Jurkat, Clone E6-1 (cell line): Measurements from ENCODE around the gene KCTD4.
"Not testable (repeated sequence)": the region's sequence is repeated elsewhere in the genome, so short reads cannot be mapped to it uniquely, and the experiment has no call there.

Source experiments
- DNase-seq: peaks from one replicate; pipeline ENCODE4 v3.0.0-alpha.2; 2011; ENCODE audit warnings: low read depth, low spot score
- H3K4me3 ChIP-seq: 2 replicates; pipeline ENCODE4 v1.5.1; 2011; ENCODE audit warnings: mild to moderate bottlenecking, low read length, control low read depth, moderate library complexity

The KCTD4 gene

DNA sequence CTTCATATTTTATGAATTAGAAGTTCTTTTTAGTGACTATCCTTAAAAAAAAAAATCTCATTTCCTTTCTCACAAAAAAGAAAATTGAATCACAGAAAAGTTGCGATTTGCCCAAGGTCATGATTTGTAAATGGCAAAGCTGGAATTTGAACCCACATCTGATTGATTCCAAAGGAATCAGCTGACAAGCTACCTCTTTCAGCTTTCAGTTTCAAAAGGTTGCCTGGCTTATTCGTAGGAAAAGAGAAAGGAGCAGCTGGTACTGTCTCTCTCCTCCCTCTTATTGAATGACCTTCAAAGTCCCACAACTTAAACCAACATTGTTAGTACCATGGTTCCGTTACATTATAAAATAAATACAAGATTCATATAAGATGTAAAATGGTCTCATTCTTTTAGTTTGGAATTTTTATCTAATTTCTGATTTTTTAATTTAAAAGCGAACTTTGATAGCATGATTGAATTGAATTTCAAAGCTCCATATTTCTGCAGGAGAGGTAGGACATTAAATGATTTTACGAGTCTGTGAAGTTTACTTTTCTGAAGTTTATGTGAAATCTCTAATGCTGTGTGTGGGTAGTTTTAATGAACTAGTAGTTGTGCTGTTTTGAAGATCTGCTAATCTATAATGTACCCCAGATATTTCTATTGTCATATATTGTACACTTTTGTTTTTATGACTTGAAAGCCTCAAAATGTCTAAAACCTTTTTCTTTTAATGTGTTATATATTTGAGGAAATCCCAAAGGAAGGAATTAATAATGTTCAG lies 18.5 kb upstream of the KCTD4 start:
- no peak for DNase-seq
- H3K4me3 ChIP-seq: no peak overlapping the region

DNA sequence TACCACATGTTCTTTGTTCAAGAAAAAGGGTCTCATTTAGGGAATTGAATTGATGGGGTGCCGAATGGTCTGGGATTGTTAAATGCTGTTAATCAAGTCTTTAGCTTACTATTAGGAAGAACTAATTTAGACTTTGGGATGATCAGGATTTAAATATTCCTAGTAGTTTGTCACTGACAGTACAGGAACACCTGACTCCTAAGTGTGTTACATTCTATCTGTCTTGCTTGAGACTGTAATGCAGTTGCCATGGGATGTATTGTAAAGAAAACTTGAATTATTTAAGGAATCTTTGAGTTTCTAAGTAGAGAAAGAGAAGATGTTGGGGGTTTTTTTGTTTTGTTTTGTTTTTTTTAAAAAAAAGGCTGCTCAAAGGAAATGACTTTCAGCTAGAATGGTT lies 17.8 kb upstream of the KCTD4 start:
- DNase-seq: no peak
- H3K4me3 ChIP-seq: no peak overlapping the region

DNA sequence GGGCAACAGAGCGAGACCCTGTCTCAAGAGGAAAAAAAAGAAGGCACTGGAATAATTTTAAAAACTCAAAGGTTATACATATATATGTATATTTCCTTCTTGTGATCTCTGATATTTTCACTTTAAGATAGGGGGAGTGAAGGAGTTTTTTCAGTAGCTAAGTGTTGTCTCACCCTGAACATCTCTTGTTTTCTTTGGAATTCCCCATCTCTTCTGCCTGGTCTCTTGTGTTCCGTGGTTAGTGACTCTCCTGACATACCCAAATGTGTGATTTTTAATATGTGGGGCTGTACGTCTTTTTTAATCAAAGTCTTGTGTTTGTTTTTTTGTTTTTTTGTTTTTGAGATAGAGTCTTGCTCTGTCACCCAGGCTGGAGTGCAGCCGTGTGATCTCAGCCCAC lies 15.3 kb upstream of the KCTD4 start:
- no peak overlapping the region for H3K4me3 ChIP-seq
- DNase-seq: no peak

DNA sequence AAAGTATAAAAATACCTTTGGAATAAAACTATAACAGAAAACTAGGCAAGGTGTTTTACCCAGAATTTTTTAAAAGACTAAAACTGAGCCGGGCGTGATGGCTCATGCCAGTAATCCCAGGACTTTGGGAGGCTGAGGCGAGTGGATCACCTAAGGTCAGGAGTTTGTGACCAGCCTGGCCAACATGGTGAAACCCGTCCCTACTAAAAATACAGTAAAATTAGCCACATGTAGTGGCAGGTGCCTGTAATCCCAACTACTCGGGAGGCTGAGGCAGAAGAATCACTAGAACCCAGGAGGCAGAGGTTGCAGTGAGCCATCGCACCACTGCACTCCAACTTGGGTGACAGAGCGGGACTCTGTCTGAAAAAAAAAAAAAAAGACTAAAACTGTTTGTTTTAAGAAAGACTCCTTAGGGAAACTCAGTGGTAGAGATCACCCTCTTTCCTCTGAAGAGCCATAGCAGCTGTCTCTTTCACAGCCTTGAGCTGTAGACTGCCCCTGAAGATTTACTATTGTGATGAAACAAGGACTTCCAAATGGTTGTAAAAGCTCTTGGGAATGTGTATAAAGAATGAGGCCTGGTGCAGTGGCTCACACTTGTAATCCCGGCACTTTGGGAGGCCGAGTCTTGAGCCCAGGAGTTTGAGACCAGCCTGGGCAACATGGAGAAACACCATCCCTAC lies 14.7 kb upstream of the KCTD4 start:
- H3K4me3 ChIP-seq: no peak overlapping the region
- DNase-seq: no peak

DNA sequence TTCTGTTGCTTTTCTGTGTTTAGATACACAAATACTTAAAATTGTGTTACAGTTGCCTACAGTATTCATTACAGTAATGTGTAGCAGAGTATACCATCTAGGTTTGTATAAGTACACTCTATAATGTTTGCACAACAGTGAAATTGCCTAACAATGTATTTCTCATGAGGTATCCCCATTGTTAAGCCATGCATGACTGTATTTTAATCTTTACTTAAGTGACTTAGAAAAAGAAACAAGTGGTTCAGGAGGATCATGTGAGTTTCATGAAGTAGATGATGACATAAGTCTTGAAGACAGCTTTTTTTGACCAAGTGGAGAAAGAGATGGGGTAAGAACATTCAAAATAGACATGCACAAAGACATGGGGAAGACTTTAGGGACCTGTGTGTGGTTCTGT lies 8.4 kb upstream of the KCTD4 start:
- no peak overlapping the region for H3K4me3 ChIP-seq
- DNase-seq: no peak

DNA sequence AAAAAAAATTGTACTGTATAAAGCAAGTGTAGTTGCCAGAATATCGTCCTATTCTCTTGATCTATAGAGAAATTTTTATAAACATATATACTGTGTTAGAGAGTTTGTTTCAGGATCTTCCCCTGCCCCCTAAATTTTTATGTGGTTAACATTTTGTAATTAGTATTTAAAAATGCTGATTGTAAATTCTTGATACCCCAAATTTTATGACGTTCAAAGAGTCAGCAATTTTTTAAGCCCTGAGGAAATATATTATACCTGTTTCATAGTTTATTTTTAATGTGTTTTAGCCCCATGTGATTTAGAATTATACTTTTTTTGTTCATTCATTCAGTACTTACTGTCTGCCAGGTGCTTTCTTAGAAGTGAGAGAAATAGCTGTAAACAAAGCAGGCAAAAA lies 7.3 kb upstream of the KCTD4 start:
- no peak for DNase-seq
- no peak overlapping the region for H3K4me3 ChIP-seq

DNA sequence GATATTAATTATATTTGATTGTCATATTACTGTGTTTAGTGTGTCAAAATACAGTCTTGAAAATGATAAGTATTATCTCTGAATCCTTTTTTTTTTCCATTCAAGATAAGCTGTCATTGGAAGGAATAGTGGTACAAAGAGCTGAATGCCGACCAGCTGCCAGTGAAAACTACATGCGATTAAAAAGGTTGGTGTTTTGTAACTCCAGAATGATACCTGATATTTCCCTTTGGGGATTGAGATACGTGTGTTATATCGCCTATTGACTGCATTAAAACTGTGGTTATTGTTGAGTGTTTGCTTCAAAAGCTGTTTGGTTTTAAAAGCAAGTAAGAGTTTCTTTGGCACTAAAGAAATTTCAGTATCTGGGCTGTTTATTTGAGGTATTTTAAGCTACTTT lies 6.5 kb upstream of the KCTD4 start:
- no peak for DNase-seq
- no peak overlapping the region for H3K4me3 ChIP-seq

DNA sequence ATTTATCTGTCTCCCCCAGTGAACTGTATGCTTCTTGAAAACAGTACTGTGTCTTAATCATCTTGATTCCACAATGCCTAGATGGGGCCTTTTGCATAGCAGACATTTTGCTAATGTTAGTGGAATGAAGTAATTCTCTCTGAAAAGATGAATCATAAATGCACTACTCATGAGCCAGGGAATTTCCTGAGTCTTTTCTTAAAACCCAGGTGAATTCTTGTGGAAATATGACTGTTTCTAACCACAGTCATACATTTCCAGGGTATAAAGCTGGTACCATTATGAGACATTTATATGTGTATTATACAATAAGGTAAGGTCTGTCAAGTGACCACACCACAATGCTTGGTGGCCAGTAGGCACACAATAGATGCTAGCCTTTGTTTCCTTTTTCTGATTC lies 5.5 kb upstream of the KCTD4 start:
- H3K4me3 ChIP-seq: no peak overlapping the region
- DNase-seq: no peak

DNA sequence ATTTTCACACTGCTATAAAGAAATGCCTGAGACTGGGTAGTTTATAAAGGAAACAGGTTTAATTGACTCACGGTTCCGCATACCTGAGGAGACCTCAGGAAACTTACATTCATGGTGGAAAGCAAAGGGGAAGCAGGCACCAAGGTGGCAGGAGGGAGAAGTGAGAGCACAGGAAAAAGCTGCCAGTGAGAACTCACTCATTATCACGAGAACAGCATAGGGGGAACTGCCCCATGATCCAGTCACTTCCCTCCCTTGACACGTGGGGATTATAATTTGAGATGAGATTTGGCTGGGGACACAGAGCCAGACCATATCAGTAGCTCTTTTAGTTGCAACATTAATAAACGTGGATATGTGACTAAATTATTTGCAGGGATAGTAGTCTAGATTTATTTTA lies 4.3 kb upstream of the KCTD4 start:
- no peak overlapping the region for H3K4me3 ChIP-seq
- no peak for DNase-seq

DNA sequence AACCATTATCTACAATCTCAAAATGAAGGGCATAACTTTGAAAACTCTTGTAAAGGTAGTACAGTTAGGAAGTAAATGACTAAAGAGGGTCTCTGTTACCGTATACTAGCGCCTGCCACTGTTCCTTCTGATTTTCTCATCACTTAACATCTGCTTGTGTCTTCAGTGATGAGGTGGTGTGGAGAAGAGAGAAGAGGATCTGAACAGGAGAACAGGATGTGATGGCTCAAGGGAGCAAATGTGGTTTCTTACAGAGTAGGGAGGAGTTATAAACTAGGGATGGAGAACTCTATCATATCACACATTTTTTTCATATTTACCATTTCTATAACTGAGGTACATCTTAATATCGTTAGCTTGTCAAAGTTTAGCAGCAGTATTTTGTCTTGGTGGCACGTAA lies 1.1 kb downstream of the KCTD4 start:
- DNase-seq: no peak
- H3K4me3 ChIP-seq: no peak overlapping the region

DNA sequence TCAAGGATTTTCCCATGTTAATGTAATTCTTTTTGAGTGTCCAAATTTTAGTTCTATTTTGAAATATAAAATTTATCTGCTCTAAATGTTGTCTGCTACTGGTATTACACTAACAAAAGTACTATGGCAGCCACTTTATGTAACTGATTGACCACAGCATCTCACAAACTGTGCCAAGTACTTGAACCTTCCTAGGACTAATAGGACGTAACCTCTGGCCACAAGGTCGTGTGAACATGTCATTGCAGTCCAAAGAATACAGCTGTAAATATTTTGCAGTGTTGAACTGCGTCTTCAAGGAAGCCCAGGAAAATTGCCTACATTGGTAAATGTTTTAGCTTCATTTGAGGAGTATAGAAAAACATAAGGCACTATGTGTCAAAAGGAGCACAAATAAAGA lies 1.9 kb downstream of the KCTD4 start:
- H3K4me3 ChIP-seq: no peak overlapping the region
- DNase-seq: no peak

DNA sequence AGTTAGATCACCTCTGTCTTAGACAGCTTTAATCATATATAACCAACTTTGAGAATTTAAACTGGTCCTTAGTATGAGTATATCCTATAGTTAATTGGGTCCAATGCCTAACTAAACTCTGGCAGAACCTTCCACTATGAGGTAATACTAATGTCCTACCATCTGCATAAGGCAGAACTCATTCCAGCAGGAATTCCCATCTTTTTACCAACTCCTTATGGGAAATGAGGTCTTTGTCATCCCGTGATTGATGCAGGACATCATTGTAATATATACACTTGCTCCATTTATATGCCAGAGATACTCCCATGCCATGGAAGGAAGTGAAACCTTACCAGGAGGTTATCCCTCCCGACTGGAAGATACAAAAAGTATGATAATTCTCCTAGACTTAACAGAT lies 2.8 kb downstream of the KCTD4 start:
- no peak overlapping the region for H3K4me3 ChIP-seq
- no peak for DNase-seq

DNA sequence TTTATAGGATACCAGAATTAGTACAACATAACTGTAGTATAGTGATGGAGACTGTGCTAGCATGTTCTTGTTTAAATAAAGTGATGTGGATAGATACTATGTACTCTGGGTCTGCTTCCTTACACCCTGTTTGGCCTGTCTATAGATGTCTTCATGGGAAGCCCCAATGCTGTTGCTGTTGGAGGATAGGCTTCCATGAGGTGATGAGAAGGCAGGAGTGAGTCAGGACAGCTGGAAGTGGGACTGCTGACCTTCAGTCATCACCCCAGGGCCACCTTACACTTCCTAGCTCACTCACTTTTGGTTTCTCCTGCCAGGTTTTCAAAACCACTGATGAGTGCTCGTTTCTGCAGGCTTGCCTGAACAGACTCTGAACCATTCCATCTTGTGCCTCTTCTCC lies 4.2 kb downstream of the KCTD4 start:
- no peak overlapping the region for H3K4me3 ChIP-seq
- DNase-seq: no peak

DNA sequence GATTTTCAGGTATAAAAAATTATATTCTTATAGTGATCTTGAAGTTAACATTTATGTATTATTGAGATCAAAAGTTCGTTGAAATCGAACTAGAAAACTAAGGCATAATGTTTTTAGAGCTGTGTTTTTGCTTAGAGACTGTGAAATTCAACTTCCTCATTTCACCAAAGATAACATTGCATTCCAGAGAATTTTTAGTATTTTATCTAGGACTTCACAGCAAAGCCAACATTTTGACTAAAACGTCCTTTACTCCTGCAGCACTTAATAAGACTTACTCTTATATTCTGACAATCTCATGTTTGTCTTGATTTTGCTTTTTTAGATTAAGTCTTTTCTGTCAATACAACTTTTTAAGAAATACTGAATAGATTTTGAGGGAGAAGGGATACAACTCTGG lies 4.7 kb downstream of the KCTD4 start:
- no peak for DNase-seq
- no peak overlapping the region for H3K4me3 ChIP-seq

DNA sequence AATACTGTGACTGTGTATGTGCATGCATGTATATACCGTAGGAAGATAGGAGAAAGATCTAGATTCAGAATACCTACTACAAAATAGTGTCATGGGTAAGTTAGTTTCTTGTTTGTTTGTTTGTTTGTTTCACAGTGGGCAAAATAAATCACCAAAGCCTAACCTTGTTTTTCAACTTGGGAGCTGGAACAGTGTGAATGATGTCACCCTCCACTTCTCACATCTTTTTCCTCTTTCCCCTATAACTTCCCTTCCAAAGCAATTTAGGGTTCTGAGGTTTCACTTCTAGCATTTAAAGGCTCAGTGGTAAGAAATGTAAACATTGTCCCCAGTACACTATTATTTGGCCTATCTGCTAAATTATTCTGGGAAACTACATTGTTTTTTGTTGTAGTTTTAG lies 5.4 kb downstream of the KCTD4 start:
- H3K4me3 ChIP-seq: no peak overlapping the region
- no peak for DNase-seq

DNA sequence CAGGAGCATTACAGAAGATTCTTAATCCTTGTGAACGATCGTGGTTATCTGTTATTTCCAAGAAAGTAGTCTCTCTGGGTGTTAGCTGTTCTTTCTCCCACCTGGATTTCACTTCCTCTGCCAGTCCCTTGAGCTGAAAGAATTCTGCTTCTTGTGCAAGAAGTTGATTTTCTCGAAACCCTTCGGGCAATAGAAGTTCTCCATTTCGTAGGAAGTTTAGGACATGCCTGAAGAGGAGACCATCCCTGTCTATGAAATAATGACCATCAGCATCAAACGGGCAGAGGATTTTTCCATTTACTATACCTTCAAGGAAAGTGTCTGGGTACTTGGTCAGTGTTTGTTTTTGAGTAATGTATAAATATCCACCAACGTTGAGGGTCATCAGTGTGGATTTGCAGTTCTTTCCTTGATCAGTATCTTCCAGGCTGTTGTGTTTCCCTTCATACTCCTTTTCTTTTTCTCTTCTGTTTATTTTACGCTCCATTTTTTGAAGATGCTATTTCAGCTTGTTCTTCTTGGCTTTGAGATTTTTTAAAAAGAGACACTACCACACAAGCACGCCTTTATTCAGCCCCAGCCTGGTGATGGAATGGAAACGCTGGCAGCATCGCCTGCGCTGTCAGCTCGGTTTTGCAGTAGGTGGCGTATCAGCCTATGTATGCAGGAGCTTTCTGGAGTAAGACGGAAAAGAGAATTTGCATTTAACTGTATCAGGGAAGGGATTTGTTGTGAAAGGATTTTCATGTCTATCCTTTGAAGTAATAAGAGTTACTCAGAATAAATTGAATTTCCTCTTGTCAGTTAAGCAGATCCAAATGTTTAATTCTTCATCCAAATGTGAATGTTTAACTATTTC lies 6.5 kb downstream of the KCTD4 start:
- DNase-seq: no peak
- no peak overlapping the region for H3K4me3 ChIP-seq

DNA sequence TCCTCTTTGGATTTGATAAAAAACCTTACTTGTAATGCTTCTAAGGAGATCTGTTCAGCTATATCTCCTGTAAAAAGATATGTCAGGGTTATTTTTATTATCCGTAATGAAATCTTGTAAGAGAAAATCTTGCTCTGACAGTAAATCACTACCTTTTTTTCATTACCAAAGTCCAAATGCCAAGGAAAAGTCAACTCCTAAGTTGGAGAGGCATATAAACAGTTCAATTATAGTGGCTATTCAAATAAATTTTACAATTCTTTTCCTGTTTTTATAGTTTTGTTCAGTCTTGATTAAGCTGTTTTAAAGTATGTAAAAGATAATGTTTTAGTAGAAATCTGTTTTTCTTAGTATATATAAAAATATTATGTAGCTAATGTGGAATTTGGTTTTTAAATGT lies 9.0 kb downstream of the KCTD4 start:
- no peak overlapping the region for H3K4me3 ChIP-seq
- DNase-seq: no peak

DNA sequence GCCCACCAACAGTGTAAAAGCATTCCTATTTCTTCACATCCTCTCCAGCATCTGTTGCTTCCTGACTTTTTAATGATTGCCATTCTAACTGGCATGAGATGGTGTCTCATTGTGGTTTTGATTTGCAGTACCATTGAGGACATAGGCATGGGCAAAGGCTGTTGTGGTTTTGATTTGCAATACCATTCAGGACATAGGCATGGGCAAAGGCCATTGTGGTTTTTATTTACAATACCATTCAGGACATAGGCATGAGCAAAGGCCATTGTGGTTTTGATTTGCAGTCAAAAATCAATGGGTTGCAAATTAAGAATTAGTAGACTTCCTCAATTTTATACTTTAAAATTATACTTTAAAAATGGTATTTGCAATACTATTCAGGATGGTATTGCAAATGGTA lies 11.3 kb downstream of the KCTD4 start:
- H3K4me3 ChIP-seq, DNase-seq: not testable (repeated sequence)

DNA sequence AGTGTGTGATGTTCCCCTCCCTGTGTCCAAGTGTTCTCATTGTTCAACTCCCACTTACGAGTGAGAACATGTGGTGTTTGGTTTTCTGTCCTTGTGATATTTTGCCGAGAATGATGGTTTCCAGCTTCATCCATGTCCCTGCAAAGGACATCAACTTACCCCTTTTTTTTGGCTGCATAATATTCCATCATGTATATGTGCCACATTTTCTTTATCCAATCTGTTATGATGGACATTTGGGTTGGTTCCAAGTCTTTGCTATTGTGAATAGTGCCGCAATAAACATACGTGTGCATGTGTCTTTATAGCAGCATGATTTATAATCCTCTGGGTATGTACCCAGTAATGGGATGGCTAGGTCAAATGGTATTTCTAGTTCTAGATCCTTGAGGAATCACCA lies 11.8 kb downstream of the KCTD4 start:
- H3K4me3 ChIP-seq, DNase-seq: not testable (repeated sequence)

DNA sequence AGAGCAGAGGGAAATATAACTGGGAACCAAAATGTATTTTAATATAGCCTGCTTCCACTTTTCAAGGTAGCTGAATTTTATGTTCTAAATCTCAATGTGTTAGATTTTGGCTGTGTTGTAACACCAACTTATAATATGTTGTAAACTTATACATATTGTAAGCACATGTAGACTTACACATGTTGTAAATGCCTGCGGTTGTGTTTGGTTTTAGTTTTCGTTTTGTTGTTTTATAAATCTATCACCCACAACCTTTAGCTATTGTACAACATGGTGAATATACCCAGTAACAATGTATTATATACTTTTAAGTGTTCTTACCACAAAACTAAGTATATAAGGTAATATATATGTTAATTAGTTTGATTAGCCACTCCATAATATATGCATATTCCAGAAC lies 15.6 kb downstream of the KCTD4 start:
- no peak for DNase-seq
- H3K4me3 ChIP-seq: no peak overlapping the region
